Limb (tissue), 2 donors: Measurements from ENCODE around the gene SLC16A10.
"Not testable (repeated sequence)": the region's sequence is repeated elsewhere in the genome, so short reads cannot be mapped to it uniquely, and the experiment has no call there.

Experiments used
- DNase-seq, 2 donors: peaks; one replicate each; pipeline ENCODE4 v3.0.0-alpha.2; 2016; ENCODE audit errors: extremely low spot score in 2 of 2

The SLC16A10 gene

DNA sequence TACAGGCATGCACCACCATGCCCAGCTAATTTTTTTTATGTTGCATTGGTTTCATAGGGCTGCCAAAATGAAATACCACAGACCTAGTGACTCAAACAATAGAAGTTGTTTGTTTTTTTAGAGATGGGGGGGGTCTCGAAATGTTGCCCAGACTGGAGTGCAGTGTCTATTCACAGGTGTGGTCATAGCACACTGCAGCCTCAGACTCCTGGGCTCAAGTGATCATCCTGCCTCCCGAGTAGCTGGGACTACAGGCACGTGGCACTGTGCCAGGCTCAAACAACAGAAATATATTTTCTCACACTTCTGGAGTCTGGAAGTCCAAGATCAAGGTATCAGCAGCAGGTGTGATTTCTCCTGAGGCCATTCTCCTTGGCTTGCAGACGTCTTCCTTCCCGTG lies 6.6 kb upstream of the SLC16A10 start:
- no peak for DNase-seq

DNA sequence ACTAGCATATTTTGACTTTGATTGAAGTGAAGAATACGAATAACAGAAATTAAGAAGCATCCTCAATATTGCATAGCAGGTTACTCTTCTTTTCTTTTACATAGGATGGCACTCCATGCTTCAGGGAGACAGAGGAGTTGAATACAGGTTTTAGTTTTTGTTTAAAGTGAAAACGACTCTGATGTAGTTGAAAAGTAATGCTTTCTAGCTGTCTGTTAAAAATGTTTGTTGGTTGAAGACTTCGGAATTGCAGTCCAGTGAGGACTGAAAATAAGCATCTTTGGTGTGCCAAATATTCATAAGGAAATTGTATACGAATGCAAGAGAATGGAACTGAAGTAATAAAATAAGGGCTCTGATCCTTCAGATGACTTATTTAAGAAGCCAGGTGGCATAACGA lies 618 bp upstream of the SLC16A10 start:
- DNase-seq: no peak

DNA sequence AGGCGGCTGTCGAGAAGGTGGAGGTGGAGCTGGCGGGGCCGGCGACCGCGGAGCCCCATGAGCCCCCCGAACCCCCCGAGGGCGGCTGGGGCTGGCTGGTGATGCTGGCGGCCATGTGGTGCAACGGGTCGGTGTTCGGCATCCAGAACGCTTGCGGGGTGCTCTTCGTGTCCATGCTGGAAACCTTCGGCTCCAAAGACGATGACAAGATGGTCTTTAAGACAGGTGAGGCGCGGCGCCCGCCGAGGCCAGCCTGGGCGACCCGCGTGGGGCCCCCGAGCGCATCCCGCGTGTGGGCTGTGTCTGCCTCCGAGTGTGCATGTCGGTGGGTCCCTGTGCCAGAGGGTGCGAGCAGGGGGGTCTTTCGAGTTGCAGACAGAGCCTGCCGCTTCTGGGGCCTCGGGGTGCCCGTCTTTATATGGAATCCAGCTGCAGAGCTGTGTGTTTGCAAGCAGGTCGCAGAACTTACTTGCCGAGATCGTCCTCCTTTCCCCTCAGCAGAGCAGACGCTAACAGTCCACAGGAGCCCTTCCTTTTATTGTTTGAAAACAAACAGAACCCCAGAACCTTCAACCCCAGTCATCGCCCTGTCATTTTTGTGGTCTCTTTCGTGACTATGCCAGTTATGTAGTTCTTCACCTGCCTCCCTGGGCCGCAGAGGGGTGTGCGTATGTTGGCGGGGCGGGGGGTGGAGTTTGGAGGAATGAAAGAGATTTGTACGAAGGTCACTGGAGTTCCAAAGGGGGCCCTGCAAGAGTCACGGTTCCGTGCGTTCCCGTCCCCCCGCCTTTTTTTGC lies 766 bp downstream of the SLC16A10 start:
- DNase-seq: peak in 1 of 2 donors; percentile 58

DNA sequence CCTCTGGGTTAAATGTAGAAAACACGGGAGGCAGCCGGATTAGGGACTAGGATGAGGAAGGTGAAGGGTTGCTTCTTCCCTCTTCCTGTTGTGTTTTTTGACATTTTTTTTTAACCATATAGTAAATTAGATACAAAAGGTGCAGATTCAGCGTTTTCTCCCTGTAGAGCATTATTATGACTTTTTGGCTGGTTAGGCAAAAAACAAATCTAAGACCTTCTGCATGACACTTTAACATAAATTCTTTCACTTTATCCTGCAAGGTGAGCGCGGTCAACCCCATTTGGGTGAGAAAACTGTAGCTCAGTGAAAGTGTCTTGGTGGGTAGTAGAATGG lies 1.3 kb downstream of the SLC16A10 start:
- no peak for DNase-seq

DNA sequence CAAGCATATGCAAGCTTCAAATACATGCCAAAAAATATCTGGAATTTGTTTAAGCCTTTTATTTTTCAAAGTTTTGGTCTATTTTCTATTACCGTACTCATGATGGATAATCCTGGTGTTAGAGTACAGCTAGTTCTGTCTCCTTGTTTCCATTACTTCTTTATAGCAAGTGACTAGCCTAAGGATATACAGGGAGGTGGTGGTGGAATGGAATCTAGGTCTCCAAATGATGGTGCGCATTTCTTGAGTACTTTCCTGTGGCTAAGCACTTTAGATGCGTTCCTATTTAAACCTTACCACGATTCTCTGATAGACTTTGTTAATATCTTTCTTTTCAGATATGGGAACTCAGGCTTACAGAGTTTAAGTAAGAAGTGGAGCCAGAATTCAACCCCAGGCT lies 3.5 kb downstream of the SLC16A10 start:
- DNase-seq: no peak

DNA sequence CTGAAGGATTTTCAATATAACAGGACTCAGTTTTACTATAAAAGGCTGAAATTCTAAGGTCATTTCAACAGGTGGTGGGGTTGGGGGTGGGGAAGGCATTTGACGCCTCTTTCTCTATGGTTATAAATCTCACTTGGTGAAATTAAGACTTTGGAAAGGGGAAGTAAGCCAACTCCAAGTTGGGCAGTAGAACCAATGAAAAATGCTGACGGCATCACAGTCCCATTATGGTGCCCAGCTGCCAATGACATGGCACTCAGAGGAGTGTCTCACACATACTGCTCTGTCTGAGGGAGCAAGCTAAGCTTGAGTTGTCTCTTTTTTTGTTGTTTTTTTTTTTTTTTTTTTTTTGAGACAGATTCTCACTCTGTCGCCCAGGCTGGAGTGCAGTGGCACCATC lies 4.7 kb downstream of the SLC16A10 start:
- no peak for DNase-seq

DNA sequence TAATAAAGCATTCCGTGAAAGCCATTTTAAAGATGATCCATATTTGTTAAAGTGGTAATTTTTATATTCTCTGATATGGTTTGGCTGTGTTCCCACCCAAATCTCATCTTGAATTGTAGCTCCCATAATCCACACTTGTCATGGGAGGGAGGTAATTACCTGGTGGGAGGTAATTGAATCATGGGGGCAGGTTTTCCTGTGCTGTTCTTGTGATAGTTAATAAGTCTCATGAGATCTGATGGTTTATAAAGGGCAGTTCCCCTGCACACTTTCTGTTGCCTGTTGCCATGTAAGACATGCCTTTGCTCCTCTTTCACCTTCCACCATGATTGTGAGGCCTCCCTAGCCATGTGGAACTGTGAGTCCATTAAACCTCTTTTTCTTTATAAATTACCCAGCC lies 8.2 kb downstream of the SLC16A10 start:
- not testable (repeated sequence) for DNase-seq

DNA sequence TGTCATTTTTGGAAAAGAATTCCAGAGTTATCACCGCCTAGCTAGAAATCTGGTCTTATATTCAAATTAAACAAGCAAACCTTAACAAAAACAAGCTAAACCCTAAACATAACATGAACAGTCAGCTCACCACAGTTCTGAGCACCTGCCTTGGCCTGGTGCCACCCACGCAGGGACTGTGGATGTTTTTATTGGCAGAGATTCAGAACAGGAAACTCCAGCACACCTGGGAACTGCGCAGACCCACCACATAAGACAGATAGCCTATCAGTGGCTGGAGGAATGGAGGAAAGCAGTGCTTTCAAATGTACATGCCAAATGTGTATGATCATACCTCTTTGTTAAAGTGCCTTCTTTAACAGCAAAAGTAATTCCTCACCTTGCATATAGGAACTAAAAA lies 8.9 kb downstream of the SLC16A10 start:
- peak in 1 of 2 donors; percentile 40 for DNase-seq

DNA sequence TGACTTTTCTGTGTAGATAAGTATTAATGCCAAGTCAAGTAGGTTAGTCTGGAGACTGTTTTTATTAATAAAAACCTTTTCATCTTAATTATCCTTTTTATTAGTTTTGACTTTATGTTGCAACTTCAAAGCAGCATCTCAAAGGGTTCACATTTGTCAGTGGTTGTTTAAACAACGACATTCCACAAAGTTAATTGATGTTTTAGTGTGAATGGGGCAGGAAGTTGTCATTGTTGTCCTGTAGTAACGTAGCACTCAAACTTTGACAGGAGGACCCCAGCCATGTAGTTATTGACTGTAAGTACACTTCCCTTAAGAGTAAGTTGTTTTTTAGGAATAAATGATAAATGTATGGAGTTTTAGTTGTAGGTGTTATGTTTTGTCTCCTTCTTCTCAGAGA lies 11.3 kb downstream of the SLC16A10 start:
- DNase-seq: no peak

DNA sequence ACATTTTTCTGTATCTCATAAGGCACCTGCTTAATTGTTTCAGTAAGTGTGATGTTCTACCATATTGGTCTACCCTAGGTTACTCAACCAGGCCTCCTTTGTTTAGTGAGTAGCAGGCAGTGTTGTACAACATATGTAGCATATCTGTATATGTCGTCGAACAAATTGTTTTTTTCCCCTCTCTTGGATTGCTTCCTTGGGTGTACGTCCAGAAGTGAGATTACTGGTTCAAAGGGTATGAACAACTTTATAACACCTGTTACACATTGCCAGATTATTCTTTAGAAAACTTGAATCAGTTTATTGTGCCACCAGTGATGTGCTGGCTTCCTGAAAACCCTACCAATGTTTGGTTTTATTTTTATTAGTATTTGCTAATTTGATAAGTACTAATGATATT lies 14.7 kb downstream of the SLC16A10 start:
- no peak for DNase-seq

DNA sequence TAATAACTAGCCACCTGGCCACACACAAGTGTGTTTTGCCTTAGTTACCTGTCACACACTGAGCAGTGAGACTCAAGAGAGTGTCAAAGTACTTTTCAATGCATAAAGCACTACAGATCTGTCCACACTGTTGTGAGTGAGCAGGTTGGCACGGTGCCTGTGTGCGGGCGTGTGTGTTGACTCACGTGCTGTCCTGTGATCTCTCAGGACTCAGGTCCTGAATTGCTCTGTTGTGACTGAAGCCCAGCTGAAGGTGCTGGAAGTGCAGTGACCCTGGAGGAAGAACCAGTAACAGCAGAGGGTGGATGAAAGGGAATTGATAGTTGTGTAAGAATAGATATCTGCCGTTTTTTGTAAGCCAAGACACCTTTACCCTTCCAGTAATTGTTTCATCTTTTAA lies 18.3 kb downstream of the SLC16A10 start:
- DNase-seq: no peak

DNA sequence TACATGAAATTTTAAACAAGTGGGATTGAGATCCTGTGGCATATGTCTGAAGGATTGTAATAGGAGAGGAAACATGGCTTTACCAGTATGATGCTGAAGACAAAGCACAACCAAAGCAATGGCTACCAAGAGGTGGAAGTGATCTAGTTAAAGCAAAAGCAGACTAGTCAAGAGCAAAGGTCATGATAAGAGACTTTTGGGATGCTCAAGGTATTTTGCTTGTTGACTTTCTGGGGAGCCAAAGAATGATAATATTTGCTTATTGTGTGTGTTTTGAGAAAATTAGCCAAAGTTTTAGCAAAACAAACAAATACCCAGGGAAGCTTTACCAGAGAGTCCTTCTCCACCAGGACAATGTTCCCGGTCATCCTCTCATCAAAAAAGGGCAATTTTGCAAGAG lies 20.3 kb downstream of the SLC16A10 start:
- no peak for DNase-seq

DNA sequence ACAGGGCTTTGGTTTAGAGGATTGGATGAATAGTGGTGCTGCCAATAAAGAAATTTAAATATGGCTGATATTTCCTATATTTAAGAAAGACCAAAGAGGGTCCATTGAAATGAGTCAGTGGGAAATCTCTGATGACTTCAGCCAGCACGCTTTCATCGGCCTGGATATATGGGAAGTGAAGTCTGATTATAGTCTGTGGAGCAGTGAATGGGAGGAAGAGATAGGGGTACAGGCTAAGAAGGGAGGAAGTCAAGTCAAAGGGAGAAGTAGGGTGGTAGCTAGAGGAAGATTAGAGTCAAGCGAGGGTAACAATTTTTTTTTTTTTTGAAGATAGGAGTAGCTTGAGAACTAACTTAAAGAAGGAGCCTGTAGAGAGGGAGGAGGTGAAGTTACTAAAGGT lies 22.7 kb downstream of the SLC16A10 start:
- DNase-seq: no peak

DNA sequence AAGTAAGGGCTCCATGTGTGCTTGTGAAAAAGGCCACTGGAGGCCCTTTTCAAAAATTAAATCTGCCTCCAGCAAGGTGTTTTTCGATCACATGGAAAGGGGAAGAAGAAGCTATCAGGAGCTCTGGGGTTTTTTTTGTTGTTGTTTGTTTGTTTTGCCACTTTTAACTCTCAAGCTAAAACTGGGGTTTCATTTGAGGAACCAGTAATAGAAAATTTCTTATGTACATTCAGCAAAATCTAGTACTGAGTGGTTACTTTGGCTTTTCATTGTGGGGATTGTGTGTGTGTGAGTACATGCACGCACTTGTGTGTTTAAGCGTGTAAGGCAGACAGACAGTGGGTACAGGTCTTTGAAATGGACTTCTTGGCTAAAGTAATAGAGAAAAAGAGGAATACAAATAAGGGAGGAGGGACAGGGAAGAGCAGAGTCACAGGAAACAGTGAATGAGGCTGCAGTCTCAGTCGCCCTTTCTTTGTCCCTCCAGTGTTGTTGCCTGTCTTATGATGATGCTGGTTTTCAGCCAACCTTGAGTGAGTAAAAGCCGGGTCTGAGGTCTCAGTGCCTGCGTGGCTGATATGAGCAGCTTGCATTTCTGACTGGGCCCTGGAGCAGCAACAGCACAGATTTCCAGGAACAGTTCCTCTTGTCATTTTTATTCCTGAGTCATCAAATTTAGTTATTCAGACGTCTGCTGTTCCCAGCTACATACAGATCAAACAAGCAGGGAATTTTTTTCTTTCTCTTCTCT lies 26.2 kb downstream of the SLC16A10 start:
- DNase-seq: peak; percentile 22 to 36

DNA sequence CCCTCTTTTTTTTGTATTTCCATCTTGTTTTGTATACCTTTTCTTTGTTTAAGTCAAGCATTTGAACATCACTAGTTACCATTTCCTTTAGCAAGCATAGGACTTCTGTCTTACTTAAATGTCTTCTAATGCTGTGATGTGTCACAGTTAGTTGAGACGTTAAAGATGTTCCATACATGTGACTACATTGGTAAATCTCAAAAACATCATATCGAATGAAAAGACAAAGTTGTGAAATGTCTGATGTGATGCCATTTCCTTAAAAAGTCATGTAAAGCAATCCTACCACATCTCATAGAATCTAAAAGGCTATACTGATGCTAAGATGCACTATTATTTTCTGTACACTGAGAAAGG lies 26.8 kb downstream of the SLC16A10 start:
- no peak for DNase-seq

DNA sequence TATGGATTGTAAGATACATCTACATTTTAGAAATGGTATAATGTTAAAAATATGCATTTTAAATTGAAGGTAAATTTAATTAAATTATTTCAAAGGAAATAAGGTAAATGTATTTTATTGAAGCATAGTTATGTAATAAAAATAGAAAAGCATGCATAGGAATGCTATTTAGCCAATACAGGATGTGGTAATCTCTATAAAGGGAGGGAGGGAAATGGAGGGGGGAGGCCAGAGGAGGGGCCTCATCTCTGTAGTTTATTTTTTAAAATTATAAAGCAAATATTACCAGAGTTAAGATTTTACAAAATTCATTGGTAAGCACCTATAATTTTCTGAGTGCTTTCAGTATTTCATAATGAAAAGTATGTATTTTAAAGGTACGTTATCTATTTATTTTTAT lies 27.2 kb downstream of the SLC16A10 start:
- no peak for DNase-seq

DNA sequence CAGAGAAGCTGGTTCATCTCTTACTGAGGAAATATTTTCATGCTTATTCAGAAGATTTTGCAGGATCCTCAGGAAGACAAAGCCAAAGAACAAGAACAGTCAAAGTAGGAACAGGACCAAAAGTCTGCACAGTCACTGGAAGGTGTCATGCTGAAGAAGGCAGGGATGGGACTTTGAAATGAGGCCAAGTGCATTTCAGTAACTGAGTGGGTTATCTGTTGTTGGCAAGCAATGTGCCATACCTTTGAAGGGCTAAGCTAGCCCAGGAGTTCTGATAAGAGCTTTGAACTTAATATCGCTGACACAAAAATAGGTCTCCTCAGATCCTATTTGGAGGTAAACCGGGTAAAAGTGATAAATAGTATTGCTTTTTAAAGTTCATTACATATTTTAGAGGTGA lies 31.5 kb downstream of the SLC16A10 start:
- DNase-seq: no peak

DNA sequence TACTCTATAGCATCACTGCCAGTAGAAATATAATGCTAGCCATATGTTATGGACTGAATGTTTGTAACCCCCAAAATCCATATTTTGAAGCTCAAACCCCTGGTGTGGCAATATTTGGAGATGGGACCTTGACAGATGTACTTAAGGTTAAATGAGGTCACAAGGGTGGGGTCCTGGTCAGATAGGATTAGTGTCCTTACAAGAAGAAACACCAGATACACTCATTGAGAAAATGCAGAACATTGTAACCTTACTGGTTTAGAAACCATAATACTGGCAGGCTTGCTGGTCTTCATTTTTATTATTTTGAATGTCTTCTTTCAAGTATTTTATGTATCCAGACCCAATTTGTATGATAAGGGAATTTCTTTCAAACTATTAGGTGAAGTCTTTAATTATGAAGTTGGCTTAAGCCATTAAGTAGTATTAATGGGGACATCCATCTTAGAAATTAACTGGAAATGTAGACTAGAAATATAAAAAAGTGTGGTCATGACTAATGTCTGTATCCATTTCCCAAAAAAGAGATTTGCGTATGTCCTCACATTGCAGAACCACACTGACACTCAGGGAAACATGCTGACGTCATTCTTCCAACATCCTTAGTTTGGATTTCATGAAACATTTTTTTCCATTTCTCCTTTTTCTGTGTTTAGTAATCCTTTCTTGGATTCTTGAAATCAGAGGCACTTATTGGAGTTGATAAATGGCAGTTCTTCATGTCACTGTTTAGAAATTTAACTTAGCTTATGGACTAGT lies 32.4 kb downstream of the SLC16A10 start:
- DNase-seq: no peak

DNA sequence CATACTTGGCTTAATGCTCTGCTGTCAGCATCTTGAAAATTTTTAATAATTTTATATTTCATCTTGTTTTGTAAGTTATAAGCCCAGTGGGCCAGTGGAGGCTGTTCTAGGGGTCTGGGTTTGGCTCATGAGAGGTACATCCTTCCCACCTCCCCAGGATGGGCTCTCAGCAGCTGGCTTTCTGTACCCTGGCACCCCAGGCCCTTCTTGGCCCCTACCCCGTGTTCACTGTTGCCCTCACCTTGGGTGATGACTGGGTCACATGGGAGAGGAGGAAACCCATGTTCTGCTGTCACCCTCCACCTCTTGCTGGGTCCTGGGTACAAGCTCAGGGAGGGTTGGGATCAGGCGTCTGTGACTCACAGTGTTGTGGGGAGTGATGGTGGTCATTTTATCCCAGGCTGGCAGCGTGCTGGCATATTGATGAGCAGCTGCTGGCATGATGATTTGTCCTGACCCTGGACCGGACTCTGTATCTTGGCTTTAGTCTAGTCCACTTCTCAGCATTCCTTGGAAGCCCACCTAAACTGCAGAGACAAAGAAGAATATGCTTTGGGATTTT lies 34.6 kb downstream of the SLC16A10 start:
- no peak for DNase-seq

DNA sequence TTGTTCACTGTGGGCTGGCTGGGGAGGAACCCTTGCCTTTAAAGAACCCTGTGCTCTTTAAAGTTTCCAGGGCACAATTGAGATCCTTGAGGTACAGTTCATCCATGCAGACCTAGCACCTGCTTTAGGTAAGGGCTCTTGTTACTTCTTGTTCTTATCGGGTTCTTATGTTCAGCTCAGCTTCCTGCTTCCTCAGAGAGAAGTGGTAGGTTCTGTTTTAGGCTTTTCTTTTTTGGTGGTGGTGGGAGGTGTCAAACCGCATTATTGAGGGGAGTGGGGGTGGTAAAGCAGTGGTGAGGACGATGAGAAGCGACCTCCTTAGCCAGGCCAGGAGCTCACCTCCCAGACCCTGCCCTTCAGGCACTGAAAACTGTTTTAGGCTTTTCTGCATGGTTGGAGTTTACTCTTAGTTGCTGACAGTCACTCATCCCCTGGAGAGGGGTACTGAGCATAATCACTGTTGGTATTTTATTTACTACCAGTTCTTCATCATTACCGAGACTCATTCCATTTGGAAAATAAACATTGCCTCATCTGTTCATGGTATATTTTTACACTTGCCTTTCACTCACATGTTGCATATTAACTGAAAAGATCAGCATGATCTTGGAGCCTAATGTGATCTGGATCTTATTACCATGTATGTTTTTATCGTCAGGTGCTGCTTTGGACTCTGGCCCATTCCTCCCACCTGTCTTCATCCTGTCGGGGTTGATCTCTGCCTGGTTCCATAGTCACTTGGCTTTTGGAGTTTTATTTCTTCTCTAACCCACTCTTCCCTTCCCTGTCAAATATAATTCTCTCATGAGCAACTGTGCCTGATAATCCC lies 35.4 kb downstream of the SLC16A10 start:
- no peak for DNase-seq

DNA sequence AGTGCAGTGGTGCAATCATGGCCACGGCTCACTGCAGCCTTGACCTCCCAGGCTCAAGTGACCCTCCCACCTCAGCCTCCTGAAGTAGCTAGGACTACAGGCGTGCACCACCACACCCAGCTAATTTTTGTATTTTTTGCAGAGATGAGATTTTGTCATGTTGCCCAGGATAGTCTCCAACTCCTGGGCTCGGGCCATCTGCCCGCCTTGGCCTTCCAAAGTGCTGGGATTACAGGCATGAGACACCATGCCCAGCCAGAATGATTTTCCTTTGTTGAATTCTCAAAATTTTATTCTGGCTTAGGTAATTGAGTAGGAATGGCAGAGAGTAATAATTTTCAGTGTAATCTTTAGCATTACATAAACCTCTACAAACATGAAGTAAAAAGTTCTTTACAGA lies 37.1 kb downstream of the SLC16A10 start:
- DNase-seq: no peak
